GM12874 (cell line): Measurements from ENCODE around the gene TSPAN4.

ENCODE experiments used
- TF ChIP-seq, protein P1 (sequence below): IDR thresholded peaks from 2 replicates; pipeline ENCODE4 v1.5.1; 2011; ENCODE audit warnings: low read depth, mild to moderate bottlenecking, control low read depth, low read length, moderate library complexity; ENCODE audit not compliant: insufficient read depth

The TSPAN4 gene

DNA sequence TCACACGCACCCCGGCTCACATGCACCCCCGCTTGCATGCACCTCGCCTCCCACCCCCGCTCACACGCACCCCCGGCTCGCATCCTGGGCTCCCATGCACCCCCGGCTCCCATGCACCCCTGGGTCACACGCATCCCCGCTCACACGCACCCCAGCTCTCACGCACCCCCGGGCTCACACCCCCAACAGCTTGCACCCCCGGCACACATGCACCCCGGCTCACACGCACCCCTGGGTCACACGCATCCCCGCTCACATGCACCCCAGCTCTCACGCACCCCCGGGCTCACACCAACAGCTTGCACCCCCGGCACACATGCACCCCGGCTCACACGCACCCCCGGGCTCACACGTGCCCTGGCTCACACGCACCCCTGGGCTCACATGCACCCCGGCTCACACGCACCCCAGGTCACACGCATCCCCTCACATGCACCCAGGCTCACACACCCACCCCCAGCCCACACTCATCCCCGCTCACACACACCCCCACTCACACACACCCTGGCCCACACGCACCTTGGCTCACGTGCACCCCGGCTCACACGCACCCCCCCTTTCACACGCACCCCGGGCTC lies 16.2 kb downstream of the TSPAN4 start:
- TF ChIP-seq, protein P1, sequence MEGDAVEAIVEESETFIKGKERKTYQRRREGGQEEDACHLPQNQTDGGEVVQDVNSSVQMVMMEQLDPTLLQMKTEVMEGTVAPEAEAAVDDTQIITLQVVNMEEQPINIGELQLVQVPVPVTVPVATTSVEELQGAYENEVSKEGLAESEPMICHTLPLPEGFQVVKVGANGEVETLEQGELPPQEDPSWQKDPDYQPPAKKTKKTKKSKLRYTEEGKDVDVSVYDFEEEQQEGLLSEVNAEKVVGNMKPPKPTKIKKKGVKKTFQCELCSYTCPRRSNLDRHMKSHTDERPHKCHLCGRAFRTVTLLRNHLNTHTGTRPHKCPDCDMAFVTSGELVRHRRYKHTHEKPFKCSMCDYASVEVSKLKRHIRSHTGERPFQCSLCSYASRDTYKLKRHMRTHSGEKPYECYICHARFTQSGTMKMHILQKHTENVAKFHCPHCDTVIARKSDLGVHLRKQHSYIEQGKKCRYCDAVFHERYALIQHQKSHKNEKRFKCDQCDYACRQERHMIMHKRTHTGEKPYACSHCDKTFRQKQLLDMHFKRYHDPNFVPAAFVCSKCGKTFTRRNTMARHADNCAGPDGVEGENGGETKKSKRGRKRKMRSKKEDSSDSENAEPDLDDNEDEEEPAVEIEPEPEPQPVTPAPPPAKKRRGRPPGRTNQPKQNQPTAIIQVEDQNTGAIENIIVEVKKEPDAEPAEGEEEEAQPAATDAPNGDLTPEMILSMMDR = no peak

DNA sequence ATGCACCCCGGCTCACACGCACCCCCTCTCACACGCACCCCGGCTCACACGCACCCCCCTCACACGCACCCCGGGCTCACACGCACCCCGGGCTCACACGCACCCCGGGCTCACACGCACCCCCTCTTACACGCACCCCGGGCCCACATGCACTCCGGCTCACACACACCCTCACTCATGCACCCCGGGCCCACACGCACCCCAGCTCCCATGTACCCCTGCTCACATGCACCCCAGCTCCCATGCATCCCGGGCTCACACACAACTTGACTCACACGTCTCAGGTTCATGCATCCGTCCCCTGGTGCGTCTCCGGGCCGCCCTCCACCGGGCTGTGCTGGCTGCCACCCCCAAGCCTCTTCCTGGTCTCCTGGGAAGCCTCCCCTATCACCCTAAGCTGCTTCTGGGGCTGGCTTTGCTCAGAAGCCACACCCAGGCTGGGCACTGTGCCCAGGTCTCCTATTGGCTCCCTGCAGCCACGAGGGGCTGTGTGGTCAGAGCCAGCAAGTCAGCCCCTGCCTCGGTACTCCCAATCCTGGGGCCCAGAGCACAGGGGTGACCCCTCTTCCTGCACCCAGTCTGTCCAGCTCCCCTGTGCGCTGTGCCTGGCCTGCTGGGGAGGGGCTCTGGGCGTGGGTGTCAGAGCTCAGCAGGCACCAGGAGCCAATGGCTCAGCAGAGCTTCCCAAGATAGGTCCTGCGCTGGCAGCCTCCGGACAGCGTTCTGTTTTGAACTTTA lies 16.9 kb downstream of the TSPAN4 start:
- TF ChIP-seq, protein P1 = no peak

DNA sequence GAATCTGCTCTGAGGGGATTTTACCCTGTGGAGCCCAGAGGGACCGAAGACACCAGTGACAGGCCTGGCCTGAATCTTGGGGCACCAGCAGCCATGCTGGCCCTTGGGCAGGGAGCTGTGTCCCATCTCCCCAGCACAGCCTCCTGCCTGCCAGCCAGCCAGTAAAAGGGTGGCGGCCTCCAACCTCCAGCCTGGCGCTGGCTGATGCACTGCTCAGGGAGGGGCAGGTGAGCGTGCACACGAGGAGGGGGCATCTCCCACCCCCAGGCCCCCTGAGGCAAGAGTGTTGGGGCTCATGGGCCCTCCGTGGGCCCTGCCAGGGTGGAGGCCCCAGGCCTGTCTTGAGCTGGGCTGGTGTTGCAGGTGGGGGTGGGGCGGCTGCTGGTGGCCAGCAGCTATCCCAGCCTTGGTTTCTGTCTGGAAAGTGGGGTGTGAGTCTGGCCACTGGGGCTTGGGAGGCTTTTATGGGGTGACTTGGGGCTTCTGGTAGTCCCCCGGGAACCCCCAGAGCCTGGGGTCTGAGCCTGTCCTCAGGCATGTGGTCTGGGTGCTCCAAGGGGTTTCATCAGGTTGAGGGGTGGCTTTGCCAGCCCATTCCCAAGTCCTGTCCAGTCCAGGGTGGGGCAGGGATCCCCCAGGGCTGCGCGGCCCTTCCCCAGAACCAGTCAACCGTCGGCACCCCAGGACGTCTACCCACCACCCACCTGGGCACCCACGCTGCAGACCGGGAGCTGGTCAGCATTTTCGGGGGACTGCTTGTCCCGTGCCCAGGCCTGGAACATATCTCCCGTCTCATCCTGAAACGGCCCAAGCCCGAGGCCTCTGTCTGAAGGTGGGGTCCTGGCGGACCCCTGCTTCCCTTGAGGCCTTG lies 17.8 kb downstream of the TSPAN4 start:
- TF ChIP-seq, protein P1 = no peak

DNA sequence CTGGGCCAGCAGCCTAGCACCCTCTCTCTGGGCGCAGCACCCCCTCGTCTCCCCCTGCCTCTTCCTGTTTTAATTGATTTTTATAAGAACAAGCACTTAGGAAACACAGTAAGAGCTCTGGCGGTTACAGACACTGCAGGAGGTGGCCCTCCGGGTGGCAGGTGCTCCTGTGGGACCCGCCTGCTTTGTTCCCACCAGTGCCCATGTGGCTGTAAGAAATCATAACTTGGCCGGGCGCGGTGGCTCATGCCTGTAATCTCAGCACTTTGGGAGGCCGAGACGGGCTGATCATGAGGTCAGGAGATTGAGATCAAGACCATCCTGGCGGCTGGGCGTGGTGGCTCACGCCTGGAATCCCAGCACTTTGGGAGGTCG lies 18.4 kb downstream of the TSPAN4 start:
- TF ChIP-seq, protein P1 = no peak

DNA sequence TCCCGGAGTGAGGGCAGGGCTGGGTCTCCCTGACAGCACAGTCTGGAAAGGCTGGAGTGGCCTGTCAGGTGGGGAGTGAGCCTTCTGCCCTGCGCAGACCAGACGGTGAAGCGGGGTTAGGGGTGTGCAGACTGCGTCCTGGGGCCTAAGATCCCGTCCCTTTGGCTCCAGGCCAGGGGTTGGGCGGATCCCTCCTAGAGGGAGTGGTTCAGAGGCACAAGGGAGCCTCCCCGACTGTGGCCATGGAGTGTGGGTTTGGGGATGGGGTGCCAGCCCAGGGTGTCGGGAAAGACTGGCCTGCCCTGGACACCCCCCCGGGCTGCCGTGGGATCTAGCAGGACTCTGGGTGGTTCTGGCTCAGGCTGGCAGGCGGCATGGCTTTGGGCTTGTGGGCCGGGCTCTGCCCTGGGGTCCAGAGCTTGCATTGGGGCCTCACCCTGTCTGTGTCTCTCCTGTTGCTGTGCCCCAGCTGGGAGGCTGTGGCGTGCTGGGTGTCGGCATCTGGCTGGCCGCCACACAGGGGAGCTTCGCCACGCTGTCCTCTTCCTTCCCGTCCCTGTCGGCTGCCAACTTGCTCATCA lies 19.5 kb downstream of the TSPAN4 start:
- TF ChIP-seq, protein P1 = no peak

DNA sequence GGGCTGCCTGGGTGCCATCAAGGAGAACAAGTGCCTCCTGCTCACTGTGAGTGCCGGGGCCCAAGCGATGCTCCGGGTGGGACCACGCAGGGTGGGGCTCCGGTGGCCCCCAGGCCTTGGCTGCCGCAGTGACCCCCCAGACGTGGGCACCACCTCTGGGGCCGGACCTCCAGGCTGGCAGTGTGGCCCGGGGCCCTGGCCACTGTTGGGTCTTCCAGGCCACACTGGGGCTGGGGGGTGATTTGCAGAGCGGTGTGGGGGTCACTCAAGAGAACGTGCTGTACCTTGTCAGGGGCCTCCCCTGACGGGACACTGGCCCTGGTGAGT lies 20.0 kb downstream of the TSPAN4 start:
- TF ChIP-seq, protein P1 = no peak
